Activated naive CD8-positive, alpha-beta T cell (primary cell): ENCODE results near the gene SRRM3.
A peak's percentile ranks its signal among the peaks of the same experiment; 100 is the strongest.
"Not testable (repeated sequence)": the region's sequence is repeated elsewhere in the genome, so short reads cannot be mapped to it uniquely, and the experiment has no call there.

Source experiments
- H3K27ac Mint-ChIP-seq: one replicate; pipeline ENCODE4 v1.8.0; 2021; ENCODE audit warnings: mixed read lengths
- H3K27me3 Mint-ChIP-seq: one replicate; pipeline ENCODE4 v1.8.0; 2021; ENCODE audit warnings: mixed read lengths
- H3K36me3 Mint-ChIP-seq: one replicate; pipeline ENCODE4 v1.8.0; 2021; ENCODE audit warnings: mixed read lengths
- H3K4me1 Mint-ChIP-seq: one replicate; pipeline ENCODE4 v1.8.0; 2021; ENCODE audit warnings: low read depth, mixed read lengths
- H3K4me3 Mint-ChIP-seq: one replicate; pipeline ENCODE4 v1.8.0; 2021; ENCODE audit warnings: mild to moderate bottlenecking, mixed read lengths
- H3K9me3 Mint-ChIP-seq: one replicate; pipeline ENCODE4 v1.8.0; 2021; ENCODE audit warnings: low read depth, mixed read lengths

Gene SRRM3, protein sequence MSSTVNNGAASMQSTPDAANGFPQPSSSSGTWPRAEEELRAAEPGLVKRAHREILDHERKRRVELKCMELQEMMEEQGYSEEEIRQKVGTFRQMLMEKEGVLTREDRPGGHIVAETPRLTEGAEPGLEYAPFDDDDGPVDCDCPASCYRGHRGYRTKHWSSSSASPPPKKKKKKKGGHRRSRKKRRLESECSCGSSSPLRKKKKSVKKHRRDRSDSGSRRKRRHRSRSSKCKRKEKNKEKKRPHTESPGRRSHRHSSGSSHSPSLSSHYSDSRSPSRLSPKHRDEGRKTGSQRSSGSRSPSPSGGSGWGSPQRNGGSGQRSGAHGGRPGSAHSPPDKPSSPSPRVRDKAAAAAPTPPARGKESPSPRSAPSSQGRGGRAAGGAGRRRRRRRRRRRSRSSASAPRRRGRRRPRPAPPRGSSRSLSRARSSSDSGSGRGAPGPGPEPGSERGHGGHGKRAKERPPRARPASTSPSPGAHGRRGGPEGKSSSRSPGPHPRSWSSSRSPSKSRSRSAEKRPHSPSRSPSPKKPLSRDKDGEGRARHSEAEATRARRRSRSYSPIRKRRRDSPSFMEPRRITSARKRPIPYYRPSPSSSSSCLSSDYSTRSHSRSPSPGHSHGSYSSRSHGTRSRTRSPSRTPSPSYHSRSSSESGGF

DNA sequence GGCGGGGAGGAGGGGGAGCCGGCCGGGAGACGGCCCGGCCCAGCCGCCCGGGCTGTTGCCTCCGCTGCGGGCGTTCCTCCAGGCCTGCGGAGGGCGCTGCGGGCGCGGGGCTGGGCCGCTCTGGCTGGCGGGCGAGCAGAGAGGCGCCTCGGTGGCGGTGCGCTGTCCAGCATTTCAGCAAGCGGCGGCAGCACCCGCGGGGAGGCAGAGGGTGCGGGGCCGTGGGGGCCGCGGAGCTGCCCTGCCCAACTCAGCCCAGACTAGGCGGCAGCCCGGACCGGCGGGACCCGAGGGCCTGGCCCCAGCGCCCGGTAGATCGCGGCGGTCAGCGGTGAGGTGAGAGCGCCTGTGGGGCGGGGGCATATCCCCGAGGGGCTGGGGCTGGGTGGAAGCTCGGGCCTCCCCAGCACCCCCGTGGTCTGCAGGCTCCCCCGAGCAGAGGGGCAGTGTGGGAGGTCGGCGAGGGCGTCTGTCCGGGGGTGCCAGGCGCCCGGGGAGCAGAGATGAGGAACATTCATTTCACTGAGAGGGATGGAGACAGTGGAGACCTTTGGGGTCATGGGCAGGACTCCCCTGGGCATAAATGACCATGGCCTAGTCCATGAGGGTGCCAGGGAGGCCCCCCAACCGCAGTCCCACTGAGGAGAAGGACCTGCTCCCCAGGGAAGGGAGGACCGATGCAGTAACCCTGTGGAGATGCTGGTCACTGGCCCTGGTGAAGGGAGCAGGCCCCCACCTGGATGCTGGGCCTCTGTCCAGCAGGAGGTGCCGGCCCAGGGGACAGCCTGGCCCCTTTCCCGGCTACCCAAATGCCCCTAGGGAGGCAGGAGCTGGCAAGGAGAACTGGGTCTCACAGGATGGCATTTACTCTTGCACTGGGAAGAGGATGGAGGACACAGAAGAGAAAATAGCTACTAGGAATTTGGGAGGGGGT is at the start of gene SRRM3:
Gene SRRM3, plus strand, starts transcription at position 165 of the 934 bp plus-strand sequence. CDS start 33,171 bp downstream, outside the sequence.
- no peaks in the 10 kb centered on the region for H3K4me1 Mint-ChIP-seq
- no peak within 1 kb of the TSS for H3K27ac Mint-ChIP-seq
- no peak within 1 kb of the TSS for H3K4me3 Mint-ChIP-seq
- no peaks in the 10 kb centered on the region for H3K36me3 Mint-ChIP-seq
- H3K9me3 Mint-ChIP-seq: no peaks in the 10 kb centered on the region
- H3K27me3 Mint-ChIP-seq: peaks cover 13% of the 10 kb centered on the region

DNA sequence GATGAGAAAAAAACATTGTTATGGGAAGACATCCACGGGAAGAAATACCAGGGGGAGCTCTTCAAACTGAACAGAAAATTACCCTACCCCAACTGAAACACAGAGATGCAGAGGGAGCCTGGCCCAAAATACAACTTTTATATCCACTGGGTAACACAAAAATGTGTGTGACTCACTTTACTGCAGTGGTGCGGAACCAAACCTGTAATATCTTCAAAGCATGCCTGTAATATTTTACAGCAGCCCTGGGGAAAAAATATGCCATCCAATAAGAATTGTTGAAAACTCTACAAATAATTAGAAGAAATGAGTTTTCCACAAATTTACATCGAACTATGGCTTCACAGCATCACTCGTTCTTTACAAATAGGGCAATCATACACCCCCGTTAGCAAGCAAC is 49.8 kb upstream of the SRRM3 start:
- H3K4me3 Mint-ChIP-seq: no peak overlapping the region
- H3K27ac Mint-ChIP-seq: no peak overlapping the region
- no peaks in the 10 kb centered on the region for H3K27me3 Mint-ChIP-seq
- no peaks in the 10 kb centered on the region for H3K9me3 Mint-ChIP-seq
- H3K36me3 Mint-ChIP-seq: no peaks in the 10 kb centered on the region
- H3K4me1 Mint-ChIP-seq: peaks cover 28% of the 10 kb centered on the region

DNA sequence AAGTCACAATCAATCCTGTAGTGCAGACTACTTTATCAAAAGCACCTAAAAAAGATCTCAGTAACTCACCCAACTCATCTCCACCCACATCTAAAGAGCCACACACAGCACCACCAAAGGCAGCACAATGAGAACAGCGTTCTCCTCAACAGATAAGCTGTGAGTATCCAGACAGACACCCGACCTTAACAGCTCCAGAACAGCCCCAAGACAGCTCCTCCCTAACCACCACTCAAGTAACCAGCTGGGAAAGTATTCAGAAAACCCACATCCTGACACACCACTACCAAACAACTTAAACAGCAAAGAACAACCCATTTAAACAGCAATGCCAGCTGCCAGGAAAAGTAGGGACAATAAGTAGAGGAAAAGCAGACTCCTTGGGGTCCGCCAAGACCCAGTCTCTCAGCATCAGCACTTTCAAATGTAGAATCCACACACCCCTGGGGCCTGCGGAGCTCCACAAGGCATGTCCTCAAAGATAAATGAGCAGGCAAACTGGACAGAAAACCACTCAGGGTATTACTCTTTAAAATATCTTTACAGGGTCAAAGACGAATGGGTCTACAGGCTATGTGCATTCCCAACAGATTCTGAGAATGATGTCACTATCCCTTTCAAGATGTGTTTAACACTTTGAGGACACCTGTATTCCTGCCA is 48.0 kb upstream of the SRRM3 start:
- H3K27me3 Mint-ChIP-seq, H3K36me3 Mint-ChIP-seq, H3K9me3 Mint-ChIP-seq: not testable (repeated sequence)
- Mint-ChIP-seq H3K4me1 (peaks cover 28% of the 10 kb centered on the region), H3K4me3 (peak overlapping the region; percentile 21), H3K27ac (peak overlapping the region; percentile 18)

DNA sequence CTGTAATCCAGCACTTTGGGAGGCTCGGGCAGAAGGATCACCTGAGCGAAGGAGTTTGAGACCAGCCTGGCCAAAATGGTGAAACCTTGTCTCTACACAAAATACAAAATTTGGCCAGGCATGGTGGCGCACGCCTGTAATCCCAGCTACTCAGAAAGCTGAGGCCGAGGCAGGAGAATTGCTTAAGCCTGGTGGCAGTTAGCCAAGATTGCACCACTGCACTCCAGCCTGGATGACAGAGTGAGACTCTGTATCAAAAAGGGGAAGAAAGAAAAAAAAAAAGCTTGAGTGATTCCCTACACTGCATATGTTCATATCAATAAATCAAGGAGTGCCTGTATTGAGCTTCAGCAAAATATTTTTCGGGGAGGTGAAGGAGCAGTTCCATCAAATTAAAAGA is 45.8 kb upstream of the SRRM3 start:
- peaks cover 24% of the 10 kb centered on the region for H3K4me1 Mint-ChIP-seq
- H3K9me3 Mint-ChIP-seq: no peaks in the 10 kb centered on the region
- no peak overlapping the region for H3K27ac Mint-ChIP-seq
- no peak overlapping the region for H3K4me3 Mint-ChIP-seq
- H3K36me3 Mint-ChIP-seq: no peaks in the 10 kb centered on the region
- H3K27me3 Mint-ChIP-seq: no peaks in the 10 kb centered on the region

DNA sequence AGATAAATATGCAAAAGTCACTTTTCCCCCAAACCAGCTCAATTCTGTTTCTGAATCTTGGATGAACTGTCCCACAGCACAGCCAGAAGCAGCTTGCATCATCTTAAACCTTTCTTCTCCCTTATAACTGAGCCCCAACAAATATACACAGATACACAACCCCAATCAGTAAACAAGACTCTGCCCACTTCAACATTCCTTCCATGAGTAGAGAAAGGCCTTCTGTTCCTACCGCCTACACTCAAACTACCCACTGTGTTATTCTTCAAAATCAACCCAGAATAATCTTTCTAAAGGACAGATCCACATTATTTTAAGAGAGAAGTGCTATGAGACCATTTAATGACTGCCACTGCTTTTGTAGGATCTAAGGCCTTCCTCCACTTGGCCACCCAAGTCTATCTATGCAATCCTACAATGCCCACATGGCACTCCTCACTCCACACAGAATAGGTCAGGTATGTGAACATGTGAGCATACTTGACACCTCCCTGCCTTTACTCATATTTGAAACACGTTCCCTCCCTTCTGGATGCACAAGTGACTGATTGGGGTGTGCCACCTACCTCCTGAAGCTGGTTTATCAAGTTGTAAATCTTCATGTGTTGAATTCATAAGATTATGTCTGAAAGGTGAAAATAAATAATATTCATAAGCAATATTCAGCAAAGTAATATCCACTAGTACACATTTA is 44.6 kb upstream of the SRRM3 start:
- not testable (repeated sequence) for H3K9me3 Mint-ChIP-seq, H3K27ac Mint-ChIP-seq, H3K36me3 Mint-ChIP-seq, H3K27me3 Mint-ChIP-seq, H3K4me3 Mint-ChIP-seq
- H3K4me1 Mint-ChIP-seq: peaks cover 20% of the 10 kb centered on the region

DNA sequence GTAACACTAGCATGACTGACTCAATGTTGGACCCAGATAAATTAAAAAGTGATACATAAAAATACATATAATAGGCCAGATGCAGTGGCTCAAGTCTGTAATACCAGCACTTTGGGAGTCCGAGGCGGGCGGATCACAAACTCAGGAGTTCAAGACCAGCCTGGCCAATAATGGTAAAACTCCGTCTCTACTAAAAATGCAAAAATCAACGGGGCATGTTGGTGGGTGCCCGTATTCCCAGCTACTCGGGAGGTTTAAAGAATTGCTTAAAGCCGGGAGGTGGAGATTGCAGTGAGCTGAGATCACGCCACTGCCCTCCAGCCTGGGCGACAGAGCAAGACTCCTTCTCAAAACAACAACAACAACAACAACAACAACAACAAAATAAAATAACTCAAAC is 43.3 kb upstream of the SRRM3 start:
- not testable (repeated sequence) for H3K27ac Mint-ChIP-seq, H3K27me3 Mint-ChIP-seq, H3K9me3 Mint-ChIP-seq, H3K4me3 Mint-ChIP-seq, H3K36me3 Mint-ChIP-seq
- H3K4me1 Mint-ChIP-seq: peaks cover 11% of the 10 kb centered on the region

DNA sequence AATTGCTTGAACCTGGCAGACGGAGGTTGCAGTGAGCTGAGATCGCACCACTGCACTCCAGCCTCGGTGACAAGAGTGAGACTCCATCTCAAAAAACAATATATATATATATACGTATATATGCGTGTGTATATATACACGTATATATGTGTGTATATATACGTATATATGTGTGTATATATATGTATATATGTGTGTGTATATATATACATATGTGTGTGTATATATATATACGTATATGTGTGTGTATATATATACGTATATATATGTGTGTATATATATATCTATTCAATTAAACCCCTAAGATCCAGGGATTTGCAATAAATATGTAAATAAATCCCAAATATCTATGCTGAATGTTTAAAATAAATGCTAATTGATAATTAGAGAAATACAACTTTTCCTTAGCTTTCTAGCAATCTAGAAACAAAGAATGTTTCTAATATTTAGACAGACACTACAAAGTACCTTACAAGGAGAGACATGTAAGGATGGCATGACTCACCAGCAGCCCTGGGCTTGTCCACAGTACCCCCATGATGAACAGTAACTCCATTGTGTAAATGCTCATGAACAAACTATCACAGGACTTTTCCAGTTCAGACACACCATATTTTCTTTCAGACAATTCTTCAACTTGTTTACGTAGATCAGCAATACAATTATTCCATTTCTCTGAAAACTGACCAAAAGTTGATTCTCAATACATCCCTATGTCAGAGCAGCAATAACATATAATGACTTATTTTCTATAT is 39.1 kb upstream of the SRRM3 start:
- H3K9me3 Mint-ChIP-seq, H3K4me3 Mint-ChIP-seq, H3K36me3 Mint-ChIP-seq, H3K4me1 Mint-ChIP-seq, H3K27me3 Mint-ChIP-seq, H3K27ac Mint-ChIP-seq: not testable (repeated sequence)

DNA sequence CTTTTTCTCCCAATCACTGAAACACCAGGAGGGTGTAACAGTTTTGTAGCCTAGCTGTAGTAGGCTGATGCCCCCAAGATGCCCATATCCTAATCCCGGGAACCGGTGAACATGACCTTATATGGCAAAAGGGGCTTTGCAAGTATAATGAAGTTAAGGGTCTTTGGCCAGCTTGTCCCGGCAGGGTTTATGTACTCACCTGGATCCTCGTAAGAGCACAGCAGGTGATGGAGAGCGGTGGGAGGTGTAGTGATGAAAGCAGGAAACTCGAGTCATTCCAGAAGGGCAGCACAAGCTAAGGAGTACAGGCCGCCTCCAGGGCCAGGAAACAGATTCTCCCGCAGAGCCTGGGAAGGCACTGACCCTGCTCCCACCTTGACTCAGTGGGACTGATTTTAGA is 37.9 kb upstream of the SRRM3 start:
- H3K9me3 Mint-ChIP-seq, H3K4me1 Mint-ChIP-seq, H3K36me3 Mint-ChIP-seq, H3K27ac Mint-ChIP-seq, H3K27me3 Mint-ChIP-seq, H3K4me3 Mint-ChIP-seq: not testable (repeated sequence)

DNA sequence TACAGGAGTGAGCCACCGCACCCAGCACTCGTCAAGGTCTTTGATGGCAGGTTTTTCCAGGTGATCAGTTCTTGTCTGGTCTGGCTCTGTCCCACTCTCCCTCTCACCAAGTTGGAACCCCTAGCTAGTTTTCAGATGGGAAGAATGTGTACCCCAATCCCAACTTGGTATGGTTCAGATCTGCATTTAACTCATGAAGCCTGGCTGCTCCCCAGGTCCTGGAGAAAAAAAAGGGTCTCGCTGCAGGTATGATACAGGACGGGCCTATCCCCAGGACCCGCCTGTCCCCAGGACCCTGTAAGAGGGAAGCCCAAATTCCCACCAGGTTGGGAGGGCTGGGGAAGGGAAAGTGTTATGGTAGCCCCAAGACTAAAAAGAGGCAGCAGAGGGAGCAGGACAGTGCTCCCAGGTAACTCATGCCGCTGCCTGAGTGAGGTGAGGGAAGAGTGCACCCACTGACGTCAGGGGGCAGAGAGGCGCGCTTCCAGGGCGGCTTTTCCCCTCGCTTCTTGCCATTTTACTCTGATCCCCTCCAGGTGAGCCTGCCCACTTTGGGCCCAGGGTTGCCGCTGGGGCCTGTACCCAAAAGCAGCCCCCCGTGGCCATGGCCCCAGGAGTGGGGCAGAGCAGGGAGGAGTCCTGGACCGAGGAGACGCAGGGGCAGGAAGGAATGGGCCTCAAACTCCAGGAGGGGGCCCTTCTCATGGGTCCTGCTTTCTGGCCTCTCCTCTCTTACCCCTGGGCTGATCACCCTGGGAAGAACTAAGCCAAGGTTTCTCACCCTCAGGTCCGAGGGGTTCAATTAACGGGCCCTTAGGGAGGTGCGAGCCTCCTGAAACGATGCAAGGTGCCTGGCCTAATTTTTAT is 36.4 kb upstream of the SRRM3 start:
- Mint-ChIP-seq H3K27me3 (no peaks in the 10 kb centered on the region), H3K27ac (no peak overlapping the region), H3K36me3 (no peaks in the 10 kb centered on the region), H3K9me3 (no peaks in the 10 kb centered on the region), H3K4me1 (peaks cover 7% of the 10 kb centered on the region), H3K4me3 (no peak overlapping the region)

DNA sequence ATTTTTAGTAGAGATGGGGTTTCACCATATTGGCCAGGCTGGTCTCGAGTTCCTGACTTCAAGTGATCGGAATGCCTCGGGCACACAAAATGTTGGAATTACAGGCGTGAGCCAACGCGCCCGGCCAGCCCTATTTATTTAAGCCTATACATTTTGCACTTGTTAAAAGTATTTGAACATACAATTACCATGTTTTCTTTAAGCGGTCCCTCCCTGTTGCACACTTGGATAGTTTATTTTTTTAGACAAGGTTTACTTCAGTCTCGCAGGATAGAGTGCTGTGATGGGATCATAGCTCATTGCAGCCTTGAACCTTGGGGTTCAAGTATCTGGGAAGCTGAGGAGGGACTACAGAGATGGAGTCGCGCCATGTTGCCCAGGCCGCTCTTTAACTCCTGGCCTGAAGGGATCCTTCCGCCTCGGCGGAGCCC is 35.7 kb upstream of the SRRM3 start:
- H3K4me1 Mint-ChIP-seq: peaks cover 7% of the 10 kb centered on the region
- peak overlapping the region; percentile 78 for H3K27ac Mint-ChIP-seq
- H3K4me3 Mint-ChIP-seq: peak overlapping the region; percentile 88
- no peaks in the 10 kb centered on the region for H3K9me3 Mint-ChIP-seq
- H3K27me3 Mint-ChIP-seq: no peaks in the 10 kb centered on the region
- no peaks in the 10 kb centered on the region for H3K36me3 Mint-ChIP-seq

DNA sequence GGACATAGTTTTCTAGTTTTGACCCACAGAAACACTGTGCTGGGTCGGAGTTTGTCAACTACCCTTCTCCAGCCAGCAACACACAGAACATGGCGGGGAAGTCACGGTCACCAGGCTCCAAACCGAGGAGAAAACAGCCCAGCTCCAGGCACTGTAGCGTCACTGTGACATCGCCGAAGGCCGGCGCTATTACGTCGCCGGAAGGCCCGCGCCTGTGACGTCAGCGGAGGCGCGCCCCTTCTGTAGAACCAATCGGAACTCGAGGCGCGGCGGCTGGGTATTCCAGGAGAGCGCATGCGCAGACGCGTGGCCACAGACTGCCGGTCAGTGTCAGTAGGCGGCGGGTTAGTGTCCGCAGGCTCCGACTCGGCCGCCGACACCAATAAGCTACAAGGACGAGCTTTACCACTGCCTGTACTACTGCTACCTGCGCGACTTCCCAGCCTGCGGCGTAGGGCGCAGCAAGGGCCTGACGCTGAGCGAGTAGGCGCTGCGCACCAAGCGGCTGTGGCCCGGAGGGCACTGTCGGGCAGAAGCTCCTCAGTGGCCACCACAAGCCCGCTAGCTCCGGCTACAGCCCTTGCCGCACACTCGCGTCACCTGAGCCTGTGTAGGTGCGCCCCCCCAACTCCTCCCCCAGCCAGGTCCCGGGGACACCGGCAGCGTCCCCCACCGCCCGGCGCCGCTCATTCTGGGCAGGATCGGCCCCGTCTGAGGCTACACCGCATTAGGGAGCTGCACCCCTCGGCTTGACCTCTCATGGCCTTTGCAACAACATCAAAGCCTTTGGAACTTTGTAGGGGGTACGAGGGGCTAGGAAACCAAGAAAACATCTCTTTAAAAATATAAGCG is 35.1 kb upstream of the SRRM3 start:
- Mint-ChIP-seq H3K4me3 (peak overlapping the region; percentile 88), H3K27ac (peak overlapping the region; percentile 78), H3K4me1 (peaks cover 7% of the 10 kb centered on the region), H3K9me3 (no peaks in the 10 kb centered on the region), H3K36me3 (no peaks in the 10 kb centered on the region), H3K27me3 (no peaks in the 10 kb centered on the region)

DNA sequence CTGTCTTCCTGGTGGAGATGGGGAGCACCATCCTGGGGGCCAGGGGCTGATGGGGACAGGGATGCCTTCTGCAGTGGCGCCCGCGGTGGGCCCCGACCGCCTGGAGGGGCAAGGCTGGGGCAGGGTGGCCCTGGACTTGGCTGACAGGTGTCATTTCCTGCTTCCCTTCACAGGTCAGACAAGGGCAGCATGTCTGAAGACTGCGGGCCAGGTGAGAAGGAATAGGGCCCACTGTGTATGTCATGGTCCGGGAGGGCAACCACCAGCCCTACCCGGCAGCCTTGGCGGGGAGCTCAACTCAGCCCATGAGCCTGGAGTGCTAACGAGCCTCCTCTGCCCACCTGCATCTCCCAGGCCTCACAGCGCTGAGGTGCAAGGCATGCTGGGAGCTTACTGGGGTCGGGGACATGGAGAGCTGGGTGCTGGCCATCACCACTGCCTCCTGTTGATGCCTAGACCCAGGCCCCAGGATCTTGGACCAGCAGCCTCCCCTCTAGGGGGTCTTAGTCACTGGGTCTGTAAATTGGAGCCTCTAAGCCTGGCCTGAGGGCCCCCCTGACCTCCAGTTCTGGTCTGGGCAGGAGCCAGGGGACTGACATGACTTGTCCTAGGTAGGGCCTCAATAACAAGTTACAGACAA is 28.0 kb upstream of the SRRM3 start:
- Mint-ChIP-seq H3K36me3 (no peaks in the 10 kb centered on the region), H3K4me3 (no peak overlapping the region), H3K27me3 (no peaks in the 10 kb centered on the region), H3K4me1 (peaks cover 4% of the 10 kb centered on the region), H3K9me3 (no peaks in the 10 kb centered on the region), H3K27ac (no peak overlapping the region)
